ENCODE measurements around the gene HLA-DOB. TPM values are rescaled to one million over a fixed set of nuclear protein-coding genes. Genes with fewer than 3 reads are reported as not detected.
"Not testable (repeated sequence)": the region's sequence is repeated elsewhere in the genome, so short reads cannot be mapped to it uniquely, and the experiment has no call there.

Gene HLA-DOB
- total and polyA plus RNA-seq, 8 donors = 0.24 to 2.8 (median 0.57) TPM

- DNase-seq (peak in 2 of 4 donors; percentile 38 to 64), ATAC-seq (peak; percentile 99)
- no peak overlapping the region for H3K4me3 ChIP-seq
- no peaks in the 10 kb centered on the region for H3K9me3 ChIP-seq
- peak; percentile 50 to 68 for TF ChIP-seq CTCF (IDR thresholded peaks at IDR 0.05)
- intact Hi-C loops (cut with DNase I) = no loop called here
- peaks cover 6 to 16% of the 10 kb centered on the region in 2 donors for H3K27me3 ChIP-seq
- H3K27ac ChIP-seq = no peak overlapping the region
- no peaks in the 10 kb centered on the region for H3K36me3 ChIP-seq
- H3K4me1 ChIP-seq = no peaks in the 10 kb centered on the region
These were observed 30.8 kb downstream of the HLA-DOB start for GRCh38 chr6:32785781-32786533.

GRCh38 chr6:32782923-32783322 lies 33.9 kb downstream of the HLA-DOB start:
- H3K9me3 ChIP-seq; H3K4me1 ChIP-seq; H3K4me3 ChIP-seq; intact Hi-C loops (cut with DNase I); H3K36me3 ChIP-seq; ATAC-seq; H3K27ac ChIP-seq; DNase-seq: not testable (repeated sequence)
- peaks cover 6 to 14% of the 10 kb centered on the region in 2 donors for H3K27me3 ChIP-seq

GRCh38 chr6:32779036-32779435 lies 37.8 kb downstream of the HLA-DOB start:
- no peaks in the 10 kb centered on the region for H3K27me3 ChIP-seq
- H3K27ac ChIP-seq = no peak overlapping the region
- H3K9me3 ChIP-seq = no peaks in the 10 kb centered on the region
- H3K4me3 ChIP-seq = no peak overlapping the region
- intact Hi-C loops (cut with DNase I) = no loop called here
- H3K36me3 ChIP-seq = no peaks in the 10 kb centered on the region
- DNase-seq (no peak), ATAC-seq (peak; percentile 82)
- no peak for TF ChIP-seq CTCF (IDR thresholded peaks at IDR 0.05)
- no peaks in the 10 kb centered on the region for H3K4me1 ChIP-seq

GRCh38 chr6:32775071-32775470 lies 41.7 kb downstream of the HLA-DOB start:
- H3K4me1 ChIP-seq = no peaks in the 10 kb centered on the region
- ATAC-seq (no peak), DNase-seq (no peak)
- no peak overlapping the region for H3K4me3 ChIP-seq
- H3K27ac ChIP-seq = no peak overlapping the region
- intact Hi-C loops (cut with DNase I) = no loop called here
- no peaks in the 10 kb centered on the region for H3K36me3 ChIP-seq
- TF ChIP-seq CTCF (IDR thresholded peaks at IDR 0.05) = no peak
- peaks cover 0 to 10% of the 10 kb centered on the region in 2 donors for H3K27me3 ChIP-seq
- H3K9me3 ChIP-seq = no peaks in the 10 kb centered on the region

- intact Hi-C loops (cut with DNase I) = no loop called here
- Histone ChIP-seq H3K36me3 (no peaks in the 10 kb centered on the region), H3K9me3 (no peaks in the 10 kb centered on the region), H3K27me3 (peaks cover 0 to 12% of the 10 kb centered on the region in 2 donors), H3K4me1 (no peaks in the 10 kb centered on the region), H3K27ac (no peak overlapping the region), H3K4me3 (no peak overlapping the region)
- ATAC-seq = no peak
- TF ChIP-seq CTCF (IDR thresholded peaks at IDR 0.05) = no peak
- DNase-seq = no peak
These were observed 42.4 kb downstream of the HLA-DOB start for GRCh38 chr6:32774426-32774825.

DNA sequence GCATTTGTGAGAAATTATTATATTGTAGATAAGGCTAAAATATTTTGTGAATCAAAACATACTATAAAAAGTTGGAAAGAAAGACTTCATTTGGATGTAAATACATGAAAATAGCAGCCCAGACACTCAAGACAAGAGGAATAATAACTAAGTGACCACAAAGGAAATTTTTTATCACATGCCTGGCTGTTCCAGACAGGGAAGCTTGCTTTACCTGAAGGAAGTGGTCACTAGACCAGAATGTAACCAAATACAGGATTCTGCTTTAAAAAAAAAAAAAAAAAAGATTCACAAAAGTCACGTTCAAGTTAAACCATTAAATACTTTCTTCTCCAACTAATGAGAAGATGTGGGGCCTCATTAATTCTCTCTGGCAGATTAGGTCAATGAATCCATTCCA lies 44.1 kb downstream of the HLA-DOB start:
- DNase-seq (no peak), ATAC-seq (no peak)
- TF ChIP-seq CTCF (IDR thresholded peaks at IDR 0.05) = no peak
- no peak overlapping the region for H3K4me3 ChIP-seq
- intact Hi-C loops (cut with DNase I) = no loop called here
- no peaks in the 10 kb centered on the region for H3K36me3 ChIP-seq
- no peak overlapping the region for H3K27ac ChIP-seq
- no peaks in the 10 kb centered on the region for H3K4me1 ChIP-seq
- H3K9me3 ChIP-seq = no peaks in the 10 kb centered on the region
- H3K27me3 ChIP-seq = peaks cover 0 to 23% of the 10 kb centered on the region in 2 donors
